Measurements from ENCODE around the gene SLC24A5.
A peak's percentile ranks its signal among the peaks of the same experiment; 100 is the strongest.

The SLC24A5 gene

DNA sequence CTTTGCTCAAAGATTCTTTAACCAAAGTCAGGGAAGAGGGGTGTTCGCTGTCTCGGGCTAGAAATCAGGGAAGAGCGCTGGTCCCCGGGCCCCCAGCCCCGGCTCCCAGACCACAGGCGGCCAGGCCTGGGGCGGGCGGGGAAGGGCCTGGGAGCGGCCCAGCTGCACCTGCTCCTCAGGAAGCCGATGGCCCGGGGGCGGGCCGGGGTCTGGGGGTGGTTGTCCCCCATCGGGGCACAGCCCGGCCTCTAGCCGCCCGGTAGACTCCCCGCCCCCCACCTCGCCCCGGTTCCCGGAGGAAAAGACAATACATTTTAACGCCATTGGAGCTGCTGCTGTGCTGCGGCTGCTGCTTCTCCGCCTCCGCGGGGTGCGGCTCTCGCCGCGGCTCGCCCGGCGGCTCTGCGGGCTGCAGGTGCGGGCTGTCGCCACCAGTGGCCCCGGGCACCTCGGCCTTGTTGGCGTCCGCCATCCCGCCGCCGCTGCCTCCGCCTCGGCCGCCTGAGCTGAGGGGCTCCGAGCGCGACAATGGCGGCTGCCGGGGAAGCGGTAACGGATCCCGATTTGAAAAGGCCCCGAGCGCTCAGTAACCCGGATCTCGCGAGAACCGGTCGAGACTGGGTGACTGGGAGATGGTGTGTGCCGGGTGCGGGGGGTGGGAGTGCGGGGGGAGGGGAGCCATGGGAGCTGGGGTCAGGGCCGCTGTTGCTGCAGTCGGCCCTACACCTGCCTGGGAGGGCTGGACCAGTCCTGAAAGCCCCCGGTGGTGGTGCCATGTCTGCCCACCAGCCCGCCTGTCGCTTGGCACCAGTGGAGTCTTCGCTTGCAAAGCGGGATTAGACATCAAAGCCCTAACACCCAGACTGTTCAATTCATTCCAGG, 57.2 kb downstream of the SLC24A5 start, which contains the start of gene MYEF2:
Gene MYEF2, minus strand, starts transcription at position 530 of the 882 bp plus-strand sequence. Its CDS starts 58 bp downstream, at position 472.
- TF ChIP-seq, protein P1, sequence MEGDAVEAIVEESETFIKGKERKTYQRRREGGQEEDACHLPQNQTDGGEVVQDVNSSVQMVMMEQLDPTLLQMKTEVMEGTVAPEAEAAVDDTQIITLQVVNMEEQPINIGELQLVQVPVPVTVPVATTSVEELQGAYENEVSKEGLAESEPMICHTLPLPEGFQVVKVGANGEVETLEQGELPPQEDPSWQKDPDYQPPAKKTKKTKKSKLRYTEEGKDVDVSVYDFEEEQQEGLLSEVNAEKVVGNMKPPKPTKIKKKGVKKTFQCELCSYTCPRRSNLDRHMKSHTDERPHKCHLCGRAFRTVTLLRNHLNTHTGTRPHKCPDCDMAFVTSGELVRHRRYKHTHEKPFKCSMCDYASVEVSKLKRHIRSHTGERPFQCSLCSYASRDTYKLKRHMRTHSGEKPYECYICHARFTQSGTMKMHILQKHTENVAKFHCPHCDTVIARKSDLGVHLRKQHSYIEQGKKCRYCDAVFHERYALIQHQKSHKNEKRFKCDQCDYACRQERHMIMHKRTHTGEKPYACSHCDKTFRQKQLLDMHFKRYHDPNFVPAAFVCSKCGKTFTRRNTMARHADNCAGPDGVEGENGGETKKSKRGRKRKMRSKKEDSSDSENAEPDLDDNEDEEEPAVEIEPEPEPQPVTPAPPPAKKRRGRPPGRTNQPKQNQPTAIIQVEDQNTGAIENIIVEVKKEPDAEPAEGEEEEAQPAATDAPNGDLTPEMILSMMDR (IDR thresholded peaks at IDR 0.05; ENCODE audit: borderline replicate concordance, insufficient read depth, low read depth, low read length): no peak

DNA sequence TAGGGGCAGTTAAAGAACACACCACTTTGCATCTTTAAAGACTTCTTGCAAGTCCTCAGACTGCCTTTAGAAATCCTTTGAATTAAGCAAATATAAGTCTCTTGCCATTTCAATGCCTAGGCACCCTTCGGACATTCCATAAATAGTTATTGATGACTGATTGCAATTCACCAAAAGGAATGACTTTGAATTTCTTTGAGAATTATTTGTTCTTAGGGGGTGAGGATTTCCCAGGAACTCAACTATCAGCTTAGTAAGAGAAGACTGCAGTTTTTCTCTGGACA, 57.8 kb downstream of the SLC24A5 start:
- TF ChIP-seq, protein P1 (IDR thresholded peaks at IDR 0.05; ENCODE audit: borderline replicate concordance, insufficient read depth, low read depth, low read length): no peak
- peak overlapping the region; percentile 87 for H3K4me3 ChIP-seq (ENCODE audit: low read depth, low read length)

More for the DNA sequence above, 57.2 kb downstream of the SLC24A5 start, which contains the start of gene MYEF2:
- H3K4me3 ChIP-seq (ENCODE audit: low read depth, low read length): peak within 1 kb of the TSS; percentile 87

DNA sequence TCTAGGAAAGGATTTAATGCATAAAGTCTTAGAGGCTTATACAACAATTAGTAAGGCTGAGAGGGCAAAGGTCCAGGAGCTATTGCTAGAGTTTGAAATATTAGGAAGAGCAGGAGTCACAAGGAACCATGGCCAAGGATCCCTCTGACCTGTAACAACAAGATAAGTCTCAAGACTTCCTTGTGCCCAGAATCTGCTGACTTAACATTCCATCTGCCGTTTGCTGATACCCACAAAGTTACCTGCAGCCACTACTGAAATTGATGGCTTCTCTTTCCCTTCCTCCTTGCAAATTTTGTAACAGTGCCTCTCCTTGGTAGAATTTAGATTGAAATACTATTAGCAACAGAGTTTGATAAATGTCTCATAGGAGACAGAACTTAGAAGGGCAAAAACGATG, 62.0 kb downstream of the SLC24A5 start:
- H3K4me3 ChIP-seq (ENCODE audit: low read depth, low read length): no peak overlapping the region
- TF ChIP-seq, protein P1 (IDR thresholded peaks at IDR 0.05; ENCODE audit: borderline replicate concordance, insufficient read depth, low read depth, low read length): no peak

GRCh38 chr15:48185529-48185928, 64.7 kb downstream of the SLC24A5 start:
- no peak overlapping the region for H3K4me3 ChIP-seq (ENCODE audit: low read depth, low read length)
- TF ChIP-seq, protein P1 (IDR thresholded peaks at IDR 0.05; ENCODE audit: borderline replicate concordance, insufficient read depth, low read depth, low read length): no peak

- TF ChIP-seq, protein P1 (IDR thresholded peaks at IDR 0.05; ENCODE audit: borderline replicate concordance, insufficient read depth, low read depth, low read length): no peak
- no peak overlapping the region for H3K4me3 ChIP-seq (ENCODE audit: low read depth, low read length)
These were observed 65.5 kb downstream of the SLC24A5 start for GRCh38 chr15:48186271-48186670.

DNA sequence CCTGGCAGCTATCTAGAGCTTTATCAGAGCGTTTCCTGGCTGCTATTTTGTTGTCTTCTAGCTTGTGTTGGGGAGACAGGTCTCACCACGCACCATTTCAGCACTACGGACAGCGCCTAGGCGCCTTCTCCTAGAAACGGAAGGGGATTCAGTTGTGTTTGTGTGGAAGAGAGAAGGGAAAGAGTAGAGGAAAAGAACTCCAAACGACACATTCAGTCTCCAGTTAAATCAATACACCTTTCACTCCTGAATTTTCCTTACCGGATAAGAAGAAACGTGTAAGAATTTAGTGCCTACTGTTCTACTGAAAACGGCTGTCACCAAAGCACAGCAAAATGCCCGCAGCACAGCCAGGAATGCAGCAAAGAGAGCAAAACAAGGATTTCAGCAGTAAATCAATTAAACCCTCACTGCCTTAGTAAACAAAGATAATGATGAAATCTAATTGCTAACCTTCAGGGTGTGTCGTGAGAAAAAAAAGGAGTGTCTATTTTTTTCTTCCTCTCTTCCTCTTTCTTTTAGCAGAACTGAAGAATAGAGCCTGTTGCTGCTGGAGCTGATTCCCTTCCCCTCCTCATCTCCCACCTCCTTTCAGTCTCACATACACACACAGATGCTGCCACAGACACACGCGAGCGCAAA, 70.3 kb downstream of the SLC24A5 start:
- H3K4me3 ChIP-seq (ENCODE audit: low read depth, low read length): no peak overlapping the region
- TF ChIP-seq, protein P1 (IDR thresholded peaks at IDR 0.05; ENCODE audit: borderline replicate concordance, insufficient read depth, low read depth, low read length): no peak

Measured in GM12875 (cell line).